PFSK-1 (cell line): ENCODE measurements around the gene TTC32.

Experiments used
- FOXP2 ChIP-seq: optimal IDR thresholded peaks from 2 replicates; pipeline ENCODE3; 2011; ENCODE audit warnings: borderline replicate concordance, control low read depth, inconsistent platforms; ENCODE audit not compliant: insufficient read depth; ENCODE audit errors: extremely low read length, extremely low read depth
- POLR2AphosphoS5 ChIP-seq: IDR thresholded peaks from 2 replicates; pipeline ENCODE4 v1.6.1; 2012; ENCODE audit warnings: low read depth, mild to moderate bottlenecking, control low read depth, low read length, moderate library complexity
- SIN3A ChIP-seq: IDR thresholded peaks from 2 replicates; pipeline ENCODE4 v1.6.1; 2012; ENCODE audit warnings: mild to moderate bottlenecking, low read length, moderate library complexity, borderline replicate concordance; ENCODE audit not compliant: insufficient read depth
- TAF1 ChIP-seq: IDR thresholded peaks from 2 replicates; pipeline ENCODE4 v1.6.1; 2012; ENCODE audit warnings: low read length, control low read depth, borderline replicate concordance; ENCODE audit not compliant: insufficient read depth
- TF ChIP-seq, protein P1 (sequence below), 2 experiments: IDR thresholded peaks; 2 replicates each; pipeline versions ENCODE4 v1.6.1 to v1.8.0; 2011 to 2012; ENCODE audit warnings: low read depth in 2 of 2, low read length in 2 of 2, control low read depth in 1 of 2, inconsistent platforms in 1 of 2, mild to moderate bottlenecking in 1 of 2, moderate library complexity in 1 of 2; ENCODE audit not compliant: insufficient read depth in 1 of 2

The TTC32 gene

GRCh38 chr2:19860022-19860421 is 41.8 kb downstream of the TTC32 start:
- no peak for TF ChIP-seq FOXP2

GRCh38 chr2:19859565-19859964 is 42.2 kb downstream of the TTC32 start:
- no peak for TF ChIP-seq TAF1
- TF ChIP-seq, protein P1, sequence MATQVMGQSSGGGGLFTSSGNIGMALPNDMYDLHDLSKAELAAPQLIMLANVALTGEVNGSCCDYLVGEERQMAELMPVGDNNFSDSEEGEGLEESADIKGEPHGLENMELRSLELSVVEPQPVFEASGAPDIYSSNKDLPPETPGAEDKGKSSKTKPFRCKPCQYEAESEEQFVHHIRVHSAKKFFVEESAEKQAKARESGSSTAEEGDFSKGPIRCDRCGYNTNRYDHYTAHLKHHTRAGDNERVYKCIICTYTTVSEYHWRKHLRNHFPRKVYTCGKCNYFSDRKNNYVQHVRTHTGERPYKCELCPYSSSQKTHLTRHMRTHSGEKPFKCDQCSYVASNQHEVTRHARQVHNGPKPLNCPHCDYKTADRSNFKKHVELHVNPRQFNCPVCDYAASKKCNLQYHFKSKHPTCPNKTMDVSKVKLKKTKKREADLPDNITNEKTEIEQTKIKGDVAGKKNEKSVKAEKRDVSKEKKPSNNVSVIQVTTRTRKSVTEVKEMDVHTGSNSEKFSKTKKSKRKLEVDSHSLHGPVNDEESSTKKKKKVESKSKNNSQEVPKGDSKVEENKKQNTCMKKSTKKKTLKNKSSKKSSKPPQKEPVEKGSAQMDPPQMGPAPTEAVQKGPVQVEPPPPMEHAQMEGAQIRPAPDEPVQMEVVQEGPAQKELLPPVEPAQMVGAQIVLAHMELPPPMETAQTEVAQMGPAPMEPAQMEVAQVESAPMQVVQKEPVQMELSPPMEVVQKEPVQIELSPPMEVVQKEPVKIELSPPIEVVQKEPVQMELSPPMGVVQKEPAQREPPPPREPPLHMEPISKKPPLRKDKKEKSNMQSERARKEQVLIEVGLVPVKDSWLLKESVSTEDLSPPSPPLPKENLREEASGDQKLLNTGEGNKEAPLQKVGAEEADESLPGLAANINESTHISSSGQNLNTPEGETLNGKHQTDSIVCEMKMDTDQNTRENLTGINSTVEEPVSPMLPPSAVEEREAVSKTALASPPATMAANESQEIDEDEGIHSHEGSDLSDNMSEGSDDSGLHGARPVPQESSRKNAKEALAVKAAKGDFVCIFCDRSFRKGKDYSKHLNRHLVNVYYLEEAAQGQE (IDR thresholded peaks at IDR 0.05; ENCODE audit: insufficient read depth in 1 of 2, low read depth in 2 of 2, low read length in 2 of 2): no peak
- no peak for TF ChIP-seq POLR2AphosphoS5
- no peak for TF ChIP-seq FOXP2
- TF ChIP-seq SIN3A: no peak

- TF ChIP-seq FOXP2 (no peak), POLR2AphosphoS5 (no peak), SIN3A (no peak), TAF1 (no peak)
- TF ChIP-seq, protein P1 (IDR thresholded peaks at IDR 0.05; ENCODE audit: insufficient read depth in 1 of 2, low read depth in 2 of 2, low read length in 2 of 2): no peak
Measured at GRCh38 chr2:19857806-19858205, 44.0 kb downstream of the TTC32 start.

DNA sequence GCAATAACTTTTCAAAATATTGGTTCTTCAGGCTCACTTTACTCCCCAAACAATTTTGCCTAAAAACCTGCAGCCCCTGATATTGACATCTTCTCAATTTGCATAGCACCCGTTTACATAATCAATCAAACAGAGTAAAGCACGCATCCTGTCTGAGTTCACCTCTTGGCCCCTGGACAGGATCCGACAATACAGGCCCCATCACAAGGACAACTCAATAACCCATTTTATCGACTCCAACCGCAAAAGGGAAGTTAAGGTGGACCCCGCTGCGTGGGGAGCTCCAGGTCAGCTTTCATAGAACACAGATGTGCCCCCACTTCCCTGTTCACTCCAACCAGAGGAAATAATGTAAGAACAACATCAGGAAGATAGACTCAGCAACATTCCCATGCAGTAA is 44.7 kb downstream of the TTC32 start:
- TF ChIP-seq FOXP2: no peak
- no peak for TF ChIP-seq POLR2AphosphoS5
- no peak for TF ChIP-seq SIN3A
- TF ChIP-seq TAF1: no peak
- TF ChIP-seq, protein P1 (IDR thresholded peaks at IDR 0.05; ENCODE audit: insufficient read depth in 1 of 2, low read depth in 2 of 2, low read length in 2 of 2): no peak

GRCh38 chr2:19855542-19856431 is 46.0 kb downstream of the TTC32 start:
- TF ChIP-seq, protein P1 (IDR thresholded peaks at IDR 0.05; ENCODE audit: insufficient read depth in 1 of 2, low read depth in 2 of 2, low read length in 2 of 2): no peak
- TF ChIP-seq SIN3A (no peak), FOXP2 (no peak), POLR2AphosphoS5 (no peak), TAF1 (no peak)
